IPS-NIHi7 (cell line): Measurements from ENCODE around the gene RANBP10.
"Not testable (repeated sequence)": the region's sequence is repeated elsewhere in the genome, so short reads cannot be mapped to it uniquely, and the experiment has no call there.

Experiments used
- DNase-seq: peaks from one replicate; pipeline ENCODE4 v3.0.0; 2012; ENCODE audit warnings: mixed read lengths; ENCODE audit errors: extremely low spot score

Gene RANBP10

DNA sequence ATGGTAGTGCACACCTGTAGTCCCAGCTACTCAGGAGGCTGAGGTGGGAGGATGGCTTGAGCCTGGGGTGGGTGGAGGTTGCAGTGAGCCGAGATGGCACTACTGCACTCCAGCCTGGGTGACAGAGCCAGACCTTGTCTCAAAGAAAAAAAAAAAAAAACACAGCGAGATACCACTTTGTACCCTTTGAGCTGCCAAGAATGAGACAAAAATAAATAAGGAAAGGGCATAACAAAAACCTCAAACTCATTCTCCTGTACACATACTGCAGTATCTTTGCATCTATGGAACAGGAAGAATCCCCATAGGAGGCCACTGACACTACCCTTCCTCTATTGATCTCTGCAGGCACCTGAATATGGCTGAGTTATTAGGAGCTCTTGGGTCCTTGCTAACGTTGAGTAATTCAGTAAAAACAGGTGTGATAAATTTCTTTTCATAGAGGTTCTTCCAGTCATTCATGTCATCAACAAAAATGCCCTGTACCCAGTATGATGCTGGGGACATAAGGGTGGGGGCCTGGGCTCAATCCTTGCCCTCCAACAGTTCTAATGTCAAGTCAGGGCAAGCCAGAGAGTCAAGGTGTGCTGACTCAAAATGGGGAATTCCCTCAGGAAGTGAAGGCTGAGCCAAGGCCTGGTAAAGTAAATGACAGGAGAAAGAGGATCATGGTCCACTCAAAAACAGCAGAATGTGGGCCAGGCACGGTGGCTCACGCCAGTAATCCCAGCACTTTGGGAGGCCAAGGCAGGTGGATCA, 26.9 kb downstream of the RANBP10 start:
- DNase-seq, result no peak

DNA sequence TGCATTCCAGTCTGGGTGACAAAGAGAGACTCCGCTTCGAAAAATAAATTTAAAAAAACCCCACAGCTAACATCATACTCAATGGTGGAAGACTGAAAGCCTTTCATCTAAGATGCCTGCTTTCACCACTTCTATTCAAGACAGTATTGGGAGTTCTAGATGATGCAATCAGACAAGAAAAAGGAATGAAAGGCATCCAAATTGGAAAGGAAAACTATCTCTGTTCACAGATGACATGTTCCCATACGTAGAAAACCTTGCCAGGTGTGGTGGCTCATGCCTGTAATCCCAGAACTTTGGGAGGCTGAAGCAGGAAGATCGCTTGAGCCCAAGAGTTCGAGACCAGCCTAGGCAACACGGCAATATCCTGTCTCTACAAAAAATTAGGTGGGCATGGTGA, 31.1 kb downstream of the RANBP10 start:
- DNase-seq, result no peak

- DNase-seq, result no peak
Observed at GRCh38 chr16:67774457-67774853, 31.9 kb downstream of the RANBP10 start.

DNA sequence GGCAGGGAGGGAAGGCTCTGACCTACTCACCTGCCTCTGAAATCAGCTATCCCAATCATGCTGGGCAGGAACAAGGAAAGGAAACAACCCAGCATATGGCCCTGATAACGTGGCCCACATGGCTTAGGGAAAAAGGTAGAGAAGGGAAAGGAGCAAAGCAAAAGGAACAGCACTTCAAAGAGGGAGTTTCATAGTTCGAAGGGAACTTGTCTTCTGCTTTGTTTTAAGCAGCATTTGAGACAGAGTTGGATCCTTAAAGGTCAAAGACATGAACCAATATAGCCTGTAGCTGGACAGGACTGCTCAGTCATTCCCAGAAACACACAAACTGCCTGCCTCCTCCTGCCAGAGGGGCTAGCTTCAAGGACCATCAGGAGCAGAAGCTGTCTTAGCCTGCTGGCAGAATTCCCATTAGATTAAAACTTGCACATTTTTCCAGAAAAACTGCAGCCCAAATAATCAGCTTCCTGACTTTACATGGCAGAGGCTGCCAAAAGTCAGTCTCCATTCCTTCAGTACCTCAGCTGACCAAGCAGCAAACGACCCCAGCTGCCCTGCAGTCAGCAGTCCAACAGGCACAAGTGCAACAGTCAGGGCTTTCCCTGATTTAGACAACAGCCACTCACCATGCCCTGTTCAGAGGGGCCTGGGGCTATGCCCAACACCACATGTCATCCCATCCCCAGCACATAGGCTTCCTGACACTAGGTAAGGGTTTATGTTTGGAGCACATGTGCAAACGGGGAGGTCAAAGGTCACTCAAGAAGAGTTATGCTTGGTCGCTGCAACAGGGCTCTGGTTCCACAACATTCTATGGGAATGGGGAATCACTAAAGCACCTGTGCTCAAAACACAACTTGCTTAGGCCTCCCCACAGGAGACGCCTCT, 32.5 kb downstream of the RANBP10 start:
- no peak for DNase-seq

DNA sequence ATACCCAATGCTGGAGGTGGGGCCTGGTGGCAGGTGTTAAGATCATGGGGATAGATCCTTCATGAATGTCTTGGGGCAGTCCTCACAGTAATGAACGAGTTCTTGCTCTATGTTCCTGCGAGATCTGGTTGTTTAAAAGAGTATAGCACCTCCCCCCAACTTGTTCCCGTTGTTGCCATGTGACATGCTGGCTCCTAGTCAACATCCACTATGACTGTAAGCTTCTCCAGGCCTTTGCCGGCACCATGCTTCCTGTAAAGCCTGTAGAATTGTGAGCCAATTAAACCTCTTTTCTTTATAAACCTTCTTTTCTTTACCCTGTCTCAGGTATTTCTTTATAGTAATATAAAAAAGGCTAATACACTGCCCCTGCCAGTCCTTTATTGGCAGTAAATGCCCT, 33.3 kb downstream of the RANBP10 start:
- no peak for DNase-seq

- DNase-seq, result no peak
Observed at GRCh38 chr16:67770346-67770991, 35.9 kb downstream of the RANBP10 start.

- no peak for DNase-seq
Observed at GRCh38 chr16:67767953-67768352, 38.4 kb downstream of the RANBP10 start.

- DNase-seq, result no peak
Observed at GRCh38 chr16:67766291-67766690, 40.1 kb downstream of the RANBP10 start.

GRCh38 chr16:67764158-67764667, 42.1 kb downstream of the RANBP10 start:
- no peak for DNase-seq

- no peak for DNase-seq
Observed at GRCh38 chr16:67763066-67763465, 43.3 kb downstream of the RANBP10 start.

GRCh38 chr16:67762385-67762784, 44.0 kb downstream of the RANBP10 start:
- DNase-seq, result no peak

DNA sequence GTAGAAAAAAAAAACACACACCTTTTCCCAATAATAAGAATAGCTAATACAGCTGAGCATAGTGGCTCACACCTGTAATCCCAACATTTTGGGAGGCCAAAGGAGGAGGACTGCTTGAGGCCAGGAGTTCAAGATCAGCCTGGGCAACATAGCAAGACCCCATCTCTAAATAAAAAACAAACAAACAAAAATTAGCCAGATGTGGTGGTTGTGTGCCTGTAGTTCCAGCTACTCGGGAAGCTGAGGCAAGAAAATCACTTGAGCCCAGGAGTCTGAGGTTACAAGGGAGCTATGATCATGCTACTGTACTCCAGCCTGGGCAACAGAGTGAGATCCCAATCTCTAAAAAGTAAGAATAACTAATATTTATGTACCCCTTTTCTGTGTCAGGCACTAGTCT, 44.4 kb downstream of the RANBP10 start:
- no peak for DNase-seq

- DNase-seq, result no peak
Observed at GRCh38 chr16:67760956-67761230, 45.5 kb downstream of the RANBP10 start.

- DNase-seq, result no peak
Observed at GRCh38 chr16:67760206-67760955, 46.0 kb downstream of the RANBP10 start.

- no peak for DNase-seq
Observed at GRCh38 chr16:67758966-67759365, 47.4 kb downstream of the RANBP10 start.

DNA sequence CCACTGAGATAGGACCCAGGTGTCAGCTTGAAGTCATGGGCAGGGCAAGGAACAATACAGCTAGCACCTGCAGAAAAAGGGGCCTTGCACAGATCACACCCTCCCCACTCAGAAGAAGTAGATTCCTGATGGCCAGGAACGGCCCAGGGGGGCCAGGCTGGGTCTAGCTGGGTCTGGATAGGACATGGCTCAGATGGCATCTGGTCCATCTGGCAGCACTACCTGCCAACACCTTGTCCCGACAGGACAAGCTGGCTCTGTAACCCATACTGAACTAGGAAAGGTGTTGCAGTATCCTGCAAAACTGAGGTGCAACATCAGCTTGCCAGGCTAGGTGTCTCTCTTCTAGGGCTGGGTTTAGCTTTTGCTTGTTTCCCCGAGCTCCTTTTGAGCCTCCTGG, 48.4 kb downstream of the RANBP10 start:
- DNase-seq, result no peak

DNA sequence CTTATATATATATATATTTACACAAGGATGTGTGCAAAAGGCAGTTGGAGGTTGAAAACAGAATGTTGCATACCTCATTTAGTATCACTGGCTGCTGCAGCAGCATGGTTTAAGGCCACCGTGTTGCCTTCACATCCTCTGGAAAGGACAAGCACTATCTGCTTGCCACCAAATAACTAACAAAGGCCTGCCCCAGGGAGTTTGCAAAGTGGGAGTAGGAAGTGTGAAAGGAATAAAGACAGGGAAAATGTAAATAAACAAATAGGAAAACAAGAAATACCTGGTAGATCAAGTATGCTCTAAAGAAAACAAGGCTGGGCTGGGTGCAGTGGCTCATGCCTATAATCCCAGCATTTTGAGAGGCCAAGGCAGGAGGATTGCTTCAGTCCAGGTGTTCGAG, 53.7 kb downstream of the RANBP10 start:
- DNase-seq, result no peak

DNA sequence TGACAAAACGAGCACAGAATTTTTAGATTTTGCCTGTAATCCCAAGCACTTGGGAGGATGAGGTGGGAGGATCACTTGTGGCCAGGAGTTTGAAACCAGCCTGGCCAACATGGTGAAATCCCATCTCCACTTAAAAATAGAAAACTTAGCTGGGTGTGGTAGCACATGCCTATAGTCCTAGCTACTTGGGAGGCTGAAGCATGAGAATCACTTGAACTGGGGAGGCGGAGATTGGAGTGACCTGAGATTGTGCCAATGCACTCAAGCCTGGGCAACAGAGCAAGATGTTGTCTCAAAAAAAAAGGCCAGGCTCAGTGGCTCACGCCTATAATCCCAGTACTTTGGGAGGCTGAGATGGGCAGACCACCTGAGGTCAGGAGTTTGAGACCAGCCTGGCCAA, 55.0 kb downstream of the RANBP10 start:
- DNase-seq, result not testable (repeated sequence)

DNA sequence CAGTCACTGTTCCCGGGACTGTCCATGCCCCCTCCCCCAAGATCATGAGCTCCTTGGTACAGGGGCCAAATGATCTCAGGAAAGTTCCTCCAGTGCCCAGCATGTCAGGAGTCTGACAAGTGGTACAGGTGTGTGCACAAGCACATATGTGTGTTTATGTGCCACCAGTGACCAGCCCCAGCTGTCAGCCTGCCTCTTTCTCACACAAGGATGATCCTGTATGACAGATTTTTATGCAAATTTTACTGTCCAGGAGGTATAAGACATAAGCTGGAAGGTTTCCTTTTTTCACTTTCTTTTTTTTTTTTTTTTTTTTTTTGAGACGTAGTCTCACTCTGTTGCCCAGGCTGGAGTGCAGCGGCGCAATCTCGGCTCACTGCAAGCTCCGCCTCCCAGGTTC, 55.9 kb downstream of the RANBP10 start:
- DNase-seq, result no peak

- no peak for DNase-seq
Observed at GRCh38 chr16:67749436-67750078, 56.8 kb downstream of the RANBP10 start.

DNA sequence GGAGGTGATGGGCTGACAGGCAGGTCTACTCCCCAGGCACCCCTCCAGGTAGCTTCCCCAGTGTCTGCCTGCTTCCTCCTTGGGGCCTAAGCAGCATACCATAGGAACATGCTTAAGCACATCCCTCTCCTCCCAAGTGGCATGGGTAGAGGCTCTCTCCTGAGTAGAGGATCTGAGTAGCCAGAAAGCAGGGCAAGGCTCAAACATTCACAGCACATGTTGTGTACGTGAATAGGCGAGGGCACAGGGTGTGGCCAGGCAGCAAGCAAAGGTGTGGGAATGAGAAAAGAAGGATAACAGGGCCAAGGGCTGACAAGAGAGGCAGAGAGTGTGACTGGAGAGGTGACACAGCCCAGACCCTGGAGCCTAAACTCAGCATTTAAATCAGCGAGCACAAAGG, 57.5 kb downstream of the RANBP10 start:
- DNase-seq, result no peak
